GM21360 (cell line): Measurements from ENCODE around the gene FMNL3.

Experiments used
- ATAC-seq: cut with Tn5 transposase; IDR thresholded peaks from one replicate; pipeline ENCODE4 v1.9.1; 2021; ENCODE audit warnings: mild to moderate bottlenecking, moderate library complexity; ENCODE audit not compliant: unreplicated experiment

The FMNL3 gene

GRCh38 chr12:49652921-49653520, 54.2 kb downstream of the FMNL3 start:
- ATAC-seq: no peak

GRCh38 chr12:49651855-49652254, 55.4 kb downstream of the FMNL3 start:
- no peak for ATAC-seq

- no peak for ATAC-seq
These were observed 57.3 kb downstream of the FMNL3 start for GRCh38 chr12:49649892-49650291.

DNA sequence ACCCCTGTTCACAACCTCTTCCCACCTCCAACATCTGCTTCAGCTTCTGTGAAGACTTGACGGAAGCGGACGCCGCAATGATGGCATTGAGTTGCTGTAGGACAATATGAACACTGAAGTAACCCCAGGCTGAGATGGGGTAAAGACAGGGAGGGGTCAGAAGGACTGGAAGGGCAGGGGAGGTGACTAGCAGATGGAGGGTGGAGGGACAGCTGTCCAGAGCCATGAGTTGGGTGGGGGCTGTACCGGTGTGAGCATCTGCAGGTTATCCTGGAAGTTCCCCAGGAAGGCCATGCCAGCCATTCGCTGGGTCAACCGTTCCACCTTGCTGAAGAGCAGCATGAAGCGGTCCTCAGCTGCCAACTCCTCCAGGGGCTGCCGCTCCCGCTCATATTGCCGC, 57.8 kb downstream of the FMNL3 start:
- ATAC-seq: no peak

GRCh38 chr12:49648712-49649003, 58.5 kb downstream of the FMNL3 start:
- no peak for ATAC-seq

- ATAC-seq: no peak
These were observed 59.1 kb downstream of the FMNL3 start for GRCh38 chr12:49647827-49648711.

DNA sequence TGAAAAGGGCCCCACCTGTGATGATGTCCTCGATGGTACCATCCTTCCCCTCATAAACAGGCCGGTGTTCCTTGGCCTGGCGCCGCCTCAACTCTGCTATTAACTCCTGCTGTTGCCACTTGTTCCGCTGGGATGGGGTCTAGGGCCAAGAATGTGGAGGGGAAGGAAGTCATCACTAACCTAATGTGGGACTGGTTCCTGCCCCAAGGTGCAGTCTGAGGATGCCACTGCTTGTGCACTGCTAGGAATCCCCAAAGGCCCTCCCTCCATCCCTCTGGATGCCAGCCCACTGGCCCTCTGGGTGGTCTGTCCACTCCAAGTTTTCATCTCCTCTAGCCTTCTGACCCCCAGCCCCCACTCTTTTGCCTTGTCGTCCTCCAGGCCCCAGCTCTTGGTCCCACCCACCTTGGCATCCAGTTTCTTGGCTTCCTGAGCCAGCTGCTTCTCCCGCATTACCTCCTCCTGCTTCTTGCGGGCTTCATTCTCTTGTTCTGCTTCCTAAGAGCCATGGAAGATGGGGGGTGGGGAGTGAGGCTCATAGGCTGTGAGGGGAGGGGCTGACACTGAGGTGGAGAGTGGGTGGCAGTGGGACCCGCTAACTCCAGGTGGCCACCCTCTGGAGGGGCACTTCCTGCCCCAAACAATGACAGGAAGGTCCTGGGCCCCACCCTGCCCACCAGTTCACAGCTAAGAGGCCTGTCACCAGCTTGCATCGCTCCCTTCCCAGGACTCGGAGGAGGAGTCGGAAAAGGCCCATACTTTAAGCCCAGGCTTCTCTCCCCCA, 60.1 kb downstream of the FMNL3 start:
- ATAC-seq: no peak

GRCh38 chr12:49646331-49646830, 60.8 kb downstream of the FMNL3 start:
- ATAC-seq: no peak

- no peak for ATAC-seq
These were observed 61.8 kb downstream of the FMNL3 start for GRCh38 chr12:49645146-49646039.

DNA sequence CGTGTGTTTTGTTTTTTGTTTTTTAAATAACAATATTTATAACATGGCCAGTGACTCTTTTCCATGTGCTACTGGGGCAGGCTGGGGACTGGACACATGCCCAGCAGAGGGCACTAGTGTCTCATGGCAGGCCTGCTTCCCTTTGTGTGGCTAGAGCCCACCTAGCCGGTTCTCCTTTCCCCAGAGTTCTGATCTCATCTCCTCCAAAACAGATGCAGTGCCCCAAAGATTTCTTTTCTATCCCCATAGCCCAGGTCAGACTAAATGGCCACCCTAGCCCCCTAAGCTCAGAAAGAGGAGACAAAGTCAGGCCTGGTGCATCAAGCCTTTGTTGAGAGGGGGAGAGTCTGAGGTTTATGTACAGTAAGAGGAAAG, 62.6 kb downstream of the FMNL3 start:
- no peak for ATAC-seq

- ATAC-seq: no peak
These were observed 63.1 kb downstream of the FMNL3 start for GRCh38 chr12:49643961-49644619.

DNA sequence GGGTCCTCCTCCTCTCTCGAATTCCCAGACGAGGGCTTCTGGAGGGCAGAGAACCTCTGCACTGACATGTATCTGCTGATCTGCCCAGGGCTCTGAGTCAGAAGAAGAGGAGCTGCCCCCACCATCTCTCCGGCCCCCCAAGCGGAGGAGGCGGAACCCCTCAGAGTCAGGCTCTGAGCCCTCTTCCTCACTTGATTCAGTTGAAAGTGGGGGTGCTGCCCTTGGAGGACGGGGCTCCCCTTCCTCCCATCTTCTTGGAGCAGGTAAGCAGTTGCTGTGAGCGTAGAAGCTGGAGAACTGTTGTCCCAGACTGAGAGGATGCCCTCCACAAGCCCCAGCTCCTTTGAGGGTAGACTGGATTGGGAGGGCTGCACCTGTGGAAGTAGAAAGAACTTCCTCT, 64.1 kb downstream of the FMNL3 start:
- no peak for ATAC-seq

DNA sequence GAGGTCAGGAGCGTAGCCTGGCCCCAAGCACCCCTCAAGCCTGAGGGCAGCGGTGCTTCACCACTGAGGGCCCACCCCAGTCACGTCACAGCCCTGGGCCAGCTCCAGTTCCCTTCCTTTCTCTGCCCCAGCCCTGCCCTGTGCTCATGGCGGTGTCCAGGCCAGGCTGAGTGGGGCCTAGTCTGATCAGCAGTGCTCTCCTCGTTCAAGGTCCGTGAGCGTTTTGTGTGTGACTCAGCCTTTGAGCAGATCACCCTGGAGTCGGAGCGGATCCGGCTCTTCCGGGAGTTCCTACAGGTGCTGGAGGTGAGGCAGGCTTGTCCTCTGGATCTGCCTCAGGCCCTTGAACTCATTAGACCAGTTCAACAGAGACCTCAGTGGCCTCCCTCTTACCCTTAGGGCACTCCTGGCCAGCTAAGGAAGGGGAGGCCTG, 64.8 kb downstream of the FMNL3 start:
- ATAC-seq: no peak

- no peak for ATAC-seq
These were observed 65.3 kb downstream of the FMNL3 start for GRCh38 chr12:49641748-49642369.

DNA sequence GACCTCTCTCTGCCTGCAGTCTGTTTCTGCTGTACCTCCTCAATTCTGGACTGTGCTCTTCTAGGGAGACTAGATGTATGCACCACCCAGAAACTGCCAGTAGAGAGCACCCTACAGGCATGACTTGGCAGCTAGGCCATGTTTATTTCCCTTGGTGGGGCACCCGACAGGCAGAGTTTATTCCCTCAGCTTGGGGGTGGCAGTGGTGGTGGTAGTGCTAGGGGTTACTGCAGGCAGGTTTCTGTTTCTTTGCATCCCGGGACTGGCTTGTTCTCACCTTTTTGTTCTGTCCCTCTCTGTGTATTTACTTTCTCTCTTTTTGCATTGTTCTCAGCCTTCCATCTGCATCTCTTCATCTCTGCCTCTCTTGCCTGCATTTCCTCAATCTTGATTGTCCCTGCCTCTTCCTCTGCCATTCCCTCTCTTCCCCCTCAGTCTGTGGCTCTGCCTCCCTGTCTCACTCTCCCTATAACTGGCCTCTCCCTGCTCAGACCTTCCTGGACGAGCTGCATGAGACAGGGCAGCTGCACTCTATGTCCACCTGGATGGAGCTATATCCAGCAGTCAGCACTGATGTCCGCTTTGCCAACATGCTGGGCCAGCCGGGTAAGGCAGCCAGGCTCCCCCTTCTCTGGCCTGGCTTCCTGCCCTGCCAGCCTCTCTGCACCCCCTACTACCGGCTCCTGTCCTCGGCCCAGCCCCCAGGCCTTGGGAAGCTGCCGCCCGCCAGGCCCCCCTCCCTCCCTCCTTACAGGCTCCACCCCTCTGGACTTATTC, 70.0 kb downstream of the FMNL3 start:
- no peak for ATAC-seq

- no peak for ATAC-seq
These were observed 70.6 kb downstream of the FMNL3 start for GRCh38 chr12:49636574-49636973.

DNA sequence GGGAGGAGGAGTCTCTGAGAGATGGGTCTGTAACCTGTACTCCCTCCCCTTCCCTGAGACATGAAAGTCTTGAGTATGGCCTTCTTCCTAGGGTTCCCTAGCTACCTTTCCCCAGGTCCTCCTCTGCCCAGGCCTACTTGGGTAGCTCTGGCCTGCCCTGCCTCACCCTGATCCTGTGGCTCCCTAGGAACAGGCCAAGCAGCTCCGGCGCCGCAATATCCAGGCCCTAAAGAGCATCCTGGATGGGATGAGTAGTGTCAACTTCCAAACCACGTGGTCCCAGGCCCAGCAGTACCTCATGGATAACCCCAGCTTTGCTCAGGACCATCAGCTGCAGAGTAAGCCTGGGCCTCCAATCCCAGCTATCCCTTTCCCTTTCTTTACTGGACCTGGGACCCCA, 71.5 kb downstream of the FMNL3 start:
- ATAC-seq: no peak

DNA sequence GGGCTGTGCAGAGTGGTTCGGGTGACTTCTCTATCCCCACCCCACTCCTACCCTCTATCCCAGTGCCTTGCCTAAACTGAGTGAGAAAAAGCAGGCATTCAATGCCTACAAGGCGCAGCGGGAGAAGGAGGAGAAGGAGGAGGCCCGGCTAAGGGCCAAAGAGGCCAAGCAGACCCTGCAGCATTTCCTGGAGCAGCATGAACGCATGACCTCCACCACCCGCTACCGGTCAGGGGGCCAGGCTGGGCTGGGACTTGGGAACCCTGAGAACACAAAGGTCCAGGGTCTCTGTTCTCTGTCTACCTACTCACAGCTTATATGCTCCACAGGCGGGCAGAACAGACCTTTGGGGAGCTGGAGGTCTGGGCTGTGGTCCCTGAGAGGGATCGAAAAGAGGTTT, 72.2 kb downstream of the FMNL3 start:
- no peak for ATAC-seq
